Medulla oblongata (tissue), 1 donor: ENCODE data around the gene PERM1.
"Not testable (repeated sequence)": the region's sequence is repeated elsewhere in the genome, so short reads cannot be mapped to it uniquely, and the experiment has no call there.

Experiments
- DNase-seq: peaks from one replicate; pipeline ENCODE4 v3.0.0-alpha.2; 2015; ENCODE audit errors: extremely low spot score

Gene PERM1

GRCh38 chr1:978835-979743 is 2.8 kb downstream of the PERM1 start:
- no peak for DNase-seq

- no peak for DNase-seq
Observed at GRCh38 chr1:978069-978834, 3.6 kb downstream of the PERM1 start.

- not testable (repeated sequence) for DNase-seq
Observed at GRCh38 chr1:976791-977190, 5.1 kb downstream of the PERM1 start.

GRCh38 chr1:975896-976683 is 5.8 kb downstream of the PERM1 start:
- no peak for DNase-seq

- DNase-seq: no peak
Observed at GRCh38 chr1:975365-975764, 6.5 kb downstream of the PERM1 start.

GRCh38 chr1:974687-975328 is 7.1 kb downstream of the PERM1 start:
- DNase-seq: no peak

- DNase-seq: no peak
Observed at GRCh38 chr1:974293-974640, 7.6 kb downstream of the PERM1 start.

- no peak for DNase-seq
Observed at GRCh38 chr1:973459-974292, 8.2 kb downstream of the PERM1 start.

- no peak for DNase-seq
Observed at GRCh38 chr1:972726-973458, 9.0 kb downstream of the PERM1 start.

- no peak for DNase-seq
Observed at GRCh38 chr1:971751-972506, 10.0 kb downstream of the PERM1 start.

GRCh38 chr1:970973-971730 is 10.7 kb downstream of the PERM1 start:
- DNase-seq: no peak

- no peak for DNase-seq
Observed at GRCh38 chr1:970242-970972, 11.5 kb downstream of the PERM1 start.

- no peak for DNase-seq
Observed at GRCh38 chr1:969260-969855, 12.5 kb downstream of the PERM1 start.

- no peak for DNase-seq
Observed at GRCh38 chr1:967466-968343, 14.2 kb downstream of the PERM1 start.

- no peak for DNase-seq
Observed at GRCh38 chr1:966704-967300, 15.1 kb downstream of the PERM1 start.

- no peak for DNase-seq
Observed at GRCh38 chr1:966135-966703, 15.7 kb downstream of the PERM1 start, which contains the start of gene PLEKHN1. PLEKHN1 (plus strand) TSS chr1:966482; CDS start chr1:966532, 50 bp downstream.
